HEK293 (cell line): ENCODE measurements around the gene NR2F1-AS1.

Experiments
- CTCF ChIA-PET: fragments of 350-600 bp; formaldehyde crosslinking; extraction: SDS; loops from one replicate; lab custom pipeline; 2021; ENCODE audit warnings: antibody characterized with exemption; lab: Yijun Ruan, JAX
- POLR2A ChIA-PET: fragments of 300-600 bp; formaldehyde crosslinking; extraction: SDS; loops from one replicate; lab custom pipeline; 2020; ENCODE audit warnings: antibody characterized with exemption, inconsistent platforms; lab: Yijun Ruan, JAX
- H3K27ac ChIP-seq: fragments of 200-500 bp; sonication (Bioruptor generic); 2 replicates; pipeline ENCODE4 v1.5.1; 2014; ENCODE audit warnings: low read depth, low read length, control low read depth, inconsistent platforms; ENCODE audit errors: extremely low read depth
- H3K36me3 ChIP-seq, 2 experiments: fragments of 200-500 bp in 1 of 2; sonication (Bioruptor generic) in 1 of 2; 1 replicate in 1 of 2; 2 replicates in 1 of 2; pipeline ENCODE4 v1.5.1; 2014 to 2017; ENCODE audit warnings: inconsistent platforms in 2 of 2, low read length in 2 of 2; ENCODE audit not compliant: control insufficient read depth in 2 of 2, insufficient read depth in 1 of 2
- H3K4me1 ChIP-seq: fragments of 200-500 bp; sonication (Bioruptor generic); 2 replicates; pipeline ENCODE4 v1.5.1; 2014; ENCODE audit warnings: mild to moderate bottlenecking, low read length, inconsistent platforms; ENCODE audit not compliant: control insufficient read depth, insufficient read depth
- H3K4me3 ChIP-seq: 2 replicates; pipeline ENCODE4 v1.5.1; 2011; ENCODE audit warnings: low read depth, mild to moderate bottlenecking, control low read depth, low read length, moderate library complexity
- H3K9me3 ChIP-seq: fragments of 200-500 bp; sonication (Bioruptor generic); 2 replicates; pipeline ENCODE4 v1.5.1; 2014; ENCODE audit warnings: low read depth, low read length, inconsistent platforms; ENCODE audit not compliant: control insufficient read depth, insufficient read depth
- GLIS2 ChIP-seq: fragments of 450-650 bp; formaldehyde crosslinking; IDR thresholded peaks from 2 replicates; pipeline ENCODE4 v1.5.1; 2016; ENCODE audit warnings: missing biosample characterization, missing genetic modification characterization
- PRDM1 ChIP-seq: fragments of 450-650 bp; formaldehyde crosslinking; IDR thresholded peaks from 2 replicates; pipeline ENCODE4; 2016; ENCODE audit warnings: missing biosample characterization, missing genetic modification characterization
- YY2 ChIP-seq: fragments of 450-650 bp; formaldehyde crosslinking; IDR thresholded peaks from 2 replicates; pipeline ENCODE4 v1.5.1; 2016; ENCODE audit warnings: missing biosample characterization, missing genetic modification characterization
- ZBTB8A ChIP-seq: fragments of 450-650 bp; formaldehyde crosslinking; IDR thresholded peaks from 2 replicates; pipeline ENCODE4 v1.5.1; 2016; ENCODE audit warnings: missing biosample characterization, missing genetic modification characterization
- ZEB2 ChIP-seq: fragments of 450-650 bp; formaldehyde crosslinking; IDR thresholded peaks from 2 replicates; pipeline ENCODE4 v1.5.1; 2016; ENCODE audit warnings: missing biosample characterization, missing genetic modification characterization
- ZNF146 ChIP-seq: fragments of 450-650 bp; formaldehyde crosslinking; IDR thresholded peaks from 2 replicates; pipeline ENCODE4 v1.5.1; 2016; ENCODE audit warnings: missing biosample characterization, missing genetic modification characterization
- ZNF280D ChIP-seq: fragments of 450-650 bp; formaldehyde crosslinking; IDR thresholded peaks from 2 replicates; pipeline ENCODE4 v1.5.1; 2016; ENCODE audit warnings: missing biosample characterization, missing genetic modification characterization
- ZNF354C ChIP-seq: fragments of 450-650 bp; formaldehyde crosslinking; IDR thresholded peaks from 2 replicates; pipeline ENCODE4 v1.5.1; 2016; ENCODE audit warnings: missing biosample characterization, missing genetic modification characterization, low read depth, borderline replicate concordance
- ZNF518A ChIP-seq: fragments of 450-650 bp; formaldehyde crosslinking; conservative IDR thresholded peaks from 2 replicates; pipeline ENCODE4 v1.5.1; 2016; ENCODE audit warnings: low read depth, missing biosample characterization, missing genetic modification characterization
- ZNF560 ChIP-seq: fragments of 450-650 bp; formaldehyde crosslinking; IDR thresholded peaks from 2 replicates; pipeline ENCODE4 v1.5.1; 2017; ENCODE audit warnings: missing biosample characterization, missing genetic modification characterization, borderline replicate concordance
- ZNF660 ChIP-seq: fragments of 450-650 bp; IDR thresholded peaks from 2 replicates; pipeline ENCODE4 v1.5.1; 2018; ENCODE audit warnings: missing biosample characterization, mild to moderate bottlenecking, missing genetic modification characterization
- ZNF747 ChIP-seq: fragments of 450-650 bp; formaldehyde crosslinking; IDR thresholded peaks from 2 replicates; pipeline ENCODE4 v1.5.1; 2016; ENCODE audit warnings: missing biosample characterization, missing genetic modification characterization
- ZNF843 ChIP-seq: fragments of 450-650 bp; formaldehyde crosslinking; IDR thresholded peaks from 2 replicates; pipeline ENCODE4 v1.5.1; 2016; ENCODE audit warnings: missing biosample characterization, missing genetic modification characterization
- TF ChIP-seq, protein P1 (sequence below): fragments of 450-650 bp; formaldehyde crosslinking; IDR thresholded peaks from 2 replicates; pipeline ENCODE4 v1.5.1; 2016; ENCODE audit warnings: missing biosample characterization, missing genetic modification characterization
- TF ChIP-seq, protein P2 (sequence below): fragments of 450-650 bp; formaldehyde crosslinking; IDR thresholded peaks from 2 replicates; pipeline ENCODE4 v1.5.1; 2017; ENCODE audit warnings: missing biosample characterization, missing genetic modification characterization
- TF ChIP-seq, protein P3 (sequence below): fragments of 450-650 bp; formaldehyde crosslinking; optimal IDR thresholded peaks from 2 replicates; pipeline ENCODE3; 2016; ENCODE audit warnings: missing biosample characterization, mild to moderate bottlenecking, missing genetic modification characterization

The NR2F1-AS1 gene

GRCh38 chr5:93616538-93617174 is 35.6 kb upstream of the NR2F1-AS1 start (continued):
- TF ChIP-seq ZNF560 (tag by site-specific recombination) (no peak), ZNF280D (tag by site-specific recombination) (no peak), ZEB2 (tag by site-specific recombination) (0 out of 2 replicates have a peak, but pooled peaks have one; percentile 25), ZNF518A (tag by site-specific recombination) (no peak), ZNF843 (tag by site-specific recombination) (0 out of 2 replicates have a peak, but pooled peaks have one; percentile 20), YY2 (tag by site-specific recombination) (no peak)

DNA sequence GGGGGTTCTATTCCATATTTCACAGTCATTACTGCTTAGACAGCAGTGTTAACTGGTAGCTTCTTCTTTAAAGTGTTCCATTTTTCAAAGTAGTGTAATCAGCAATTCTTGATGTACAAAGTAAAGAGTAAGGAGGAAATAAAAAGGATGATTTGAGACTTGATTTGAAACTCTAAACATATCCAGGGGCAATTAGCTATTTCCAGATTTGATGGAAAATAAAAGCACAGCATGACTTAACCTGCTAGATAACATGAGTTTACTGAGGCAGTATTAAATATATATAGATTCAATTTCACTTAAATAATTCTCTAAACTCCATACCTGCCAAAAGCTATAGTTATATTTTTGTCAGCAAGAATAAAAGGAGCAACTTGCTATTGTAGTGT is 31.8 kb upstream of the NR2F1-AS1 start:
- POLR2A ChIA-PET: interaction anchor here (0.7 to 1.6 kb wide), 5 partner anchors 14 to 188 kb away, joined by 3 to 9 read pairs (median 3); no protein-coding TSS in a partner anchor
- Histone ChIP-seq H3K4me1 (peaks cover 6% of the 10 kb centered on the region), H3K36me3 (no peaks in the 10 kb centered on the region), H3K27ac (no peak overlapping the region), H3K4me3 (no peak overlapping the region), H3K9me3 (no peaks in the 10 kb centered on the region)
- CTCF ChIA-PET: interaction anchor here (0.7 to 1.5 kb wide), 5 partner anchors 9 to 547 kb away, joined by 3 to 4 read pairs (median 3); no protein-coding TSS in a partner anchor
- no peak for TF ChIP-seq PRDM1
- TF ChIP-seq, protein P1, sequence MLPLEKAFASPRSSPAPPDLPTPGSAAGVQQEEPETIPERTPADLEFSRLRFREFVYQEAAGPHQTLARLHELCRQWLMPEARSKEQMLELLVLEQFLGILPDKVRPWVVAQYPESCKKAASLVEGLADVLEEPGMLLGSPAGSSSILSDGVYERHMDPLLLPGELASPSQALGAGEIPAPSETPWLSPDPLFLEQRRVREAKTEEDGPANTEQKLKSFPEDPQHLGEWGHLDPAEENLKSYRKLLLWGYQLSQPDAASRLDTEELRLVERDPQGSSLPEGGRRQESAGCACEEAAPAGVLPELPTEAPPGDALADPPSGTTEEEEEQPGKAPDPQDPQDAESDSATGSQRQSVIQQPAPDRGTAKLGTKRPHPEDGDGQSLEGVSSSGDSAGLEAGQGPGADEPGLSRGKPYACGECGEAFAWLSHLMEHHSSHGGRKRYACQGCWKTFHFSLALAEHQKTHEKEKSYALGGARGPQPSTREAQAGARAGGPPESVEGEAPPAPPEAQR (tag by site-specific recombination): no peak

- Histone ChIP-seq H3K27ac (no peak overlapping the region; the same call in 1 of the 2 replicates), H3K4me3 (peak overlapping the region; percentile 37), H3K36me3 (no peaks in the 10 kb centered on the region), H3K4me1 (peaks cover 6% of the 10 kb centered on the region), H3K9me3 (no peaks in the 10 kb centered on the region)
- CTCF ChIA-PET: interaction anchor here (0.7 to 1.5 kb wide), 6 partner anchors 8 to 547 kb away, joined by 3 to 5 read pairs (median 3); no protein-coding TSS in a partner anchor
- POLR2A ChIA-PET: interaction anchor here (0.7 to 1.6 kb wide), 5 partner anchors 13 to 189 kb away, joined by 3 to 9 read pairs (median 3); no protein-coding TSS in a partner anchor
- TF ChIP-seq GLIS2 (tag by site-specific recombination) (0 out of 2 replicates have a peak, but pooled peaks have one; percentile 36), ZNF747 (tag by site-specific recombination) (no peak), ZEB2 (tag by site-specific recombination) (no peak), ZNF146 (tag by site-specific recombination) (no peak), ZNF354C (tag by site-specific recombination) (no peak), ZBTB8A (tag by site-specific recombination) (peak; percentile 63; the same call in 1 of the 2 replicates), ZNF660 (tag by site-specific recombination) (peak; percentile 15; the same call in 1 of the 2 replicates)
- TF ChIP-seq, protein P2, sequence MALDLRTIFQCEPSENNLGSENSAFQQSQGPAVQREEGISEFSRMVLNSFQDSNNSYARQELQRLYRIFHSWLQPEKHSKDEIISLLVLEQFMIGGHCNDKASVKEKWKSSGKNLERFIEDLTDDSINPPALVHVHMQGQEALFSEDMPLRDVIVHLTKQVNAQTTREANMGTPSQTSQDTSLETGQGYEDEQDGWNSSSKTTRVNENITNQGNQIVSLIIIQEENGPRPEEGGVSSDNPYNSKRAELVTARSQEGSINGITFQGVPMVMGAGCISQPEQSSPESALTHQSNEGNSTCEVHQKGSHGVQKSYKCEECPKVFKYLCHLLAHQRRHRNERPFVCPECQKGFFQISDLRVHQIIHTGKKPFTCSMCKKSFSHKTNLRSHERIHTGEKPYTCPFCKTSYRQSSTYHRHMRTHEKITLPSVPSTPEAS: no peak
- TF ChIP-seq, protein P3, sequence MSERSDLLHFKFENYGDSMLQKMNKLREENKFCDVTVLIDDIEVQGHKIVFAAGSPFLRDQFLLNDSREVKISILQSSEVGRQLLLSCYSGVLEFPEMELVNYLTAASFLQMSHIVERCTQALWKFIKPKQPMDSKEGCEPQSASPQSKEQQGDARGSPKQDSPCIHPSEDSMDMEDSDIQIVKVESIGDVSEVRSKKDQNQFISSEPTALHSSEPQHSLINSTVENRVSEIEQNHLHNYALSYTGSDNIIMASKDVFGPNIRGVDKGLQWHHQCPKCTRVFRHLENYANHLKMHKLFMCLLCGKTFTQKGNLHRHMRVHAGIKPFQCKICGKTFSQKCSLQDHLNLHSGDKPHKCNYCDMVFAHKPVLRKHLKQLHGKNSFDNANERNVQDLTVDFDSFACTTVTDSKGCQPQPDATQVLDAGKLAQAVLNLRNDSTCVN (tag by site-specific recombination): peak; percentile 58
Measured at GRCh38 chr5:93611976-93612854, 31.2 kb upstream of the NR2F1-AS1 start.
